A549 (cell line): ENCODE results near the gene BNIP3. TPM values are rescaled to one million over a fixed set of nuclear protein-coding genes. Genes with fewer than 3 reads are reported as not detected.
"Not testable (repeated sequence)": the region's sequence is repeated elsewhere in the genome, so short reads cannot be mapped to it uniquely, and the experiment has no call there.

Source experiments
- ATAC-seq, 2 experiments: fragments of 200-7000 bp in 1 of 2; fragments of >200 bp in 1 of 2; cut with Nextera tagmentation in 1 of 2; cut with Tn5 transposase in 1 of 2; 3 replicates each; pipeline versions ENCODE4 v1.8.0 to v1.9.1; 2018 to 2020; ENCODE audit warnings: mild to moderate bottlenecking in 1 of 2, moderate library complexity in 1 of 2
- CTCF ChIA-PET: fragments of 300-600 bp; sonication (Branson Sonifier 250); formaldehyde crosslinking; extraction: SDS; loops from one replicate; lab custom pipeline; 2021; ENCODE audit warnings: antibody characterized with exemption, inconsistent platforms; lab: Yijun Ruan, JAX
- POLR2A ChIA-PET: fragments of 350-600 bp; formaldehyde crosslinking; extraction: SDS; loops from one replicate; lab custom pipeline; 2021; ENCODE audit warnings: antibody characterized with exemption, inconsistent platforms; lab: Yijun Ruan, JAX
- DNase-seq, 2 experiments: peaks; one replicate each; pipeline versions ENCODE4 v3.0.0 to v3.0.0-alpha.2; 2011 to 2016; ENCODE audit warnings: low read depth in 1 of 2, low spot score in 1 of 2
- FAIRE-seq: peaks from 2 replicates; lab custom pipeline; 2011; peaks lifted over from hg19 to GRCh38; lab: Jason Lieb, UNC
- H3K27ac ChIP-seq, 2 experiments: fragments of >200 bp; sonication (Bioruptor Twin); formaldehyde crosslinking; 3 replicates each; pipeline ENCODE4 v1.5.1; 2016 to 2017
- H3K4me1 ChIP-seq: fragments of >200 bp; sonication (Bioruptor Twin); formaldehyde crosslinking; 3 replicates; pipeline ENCODE4 v1.6.1; 2016
- H3K4me2 ChIP-seq: fragments of >200 bp; sonication (Bioruptor Twin); formaldehyde crosslinking; 3 replicates; pipeline ENCODE4 v1.6.1; 2016
- H3K4me3 ChIP-seq: fragments of >200 bp; sonication (Bioruptor Twin); formaldehyde crosslinking; 3 replicates; pipeline ENCODE4 v1.5.1; 2016
- H3K9me3 ChIP-seq: fragments of >200 bp; sonication (Bioruptor Twin); formaldehyde crosslinking; 3 replicates; pipeline ENCODE4 v1.6.1; 2016
- HES2 ChIP-seq: fragments of >200 bp; sonication (Bioruptor Twin); formaldehyde crosslinking; IDR thresholded peaks from 2 replicates; pipeline ENCODE4 v1.6.1; 2016
- WGBS: methylation state at CpG from one replicate; pipeline ENCODE4 v1.1.6; 2017; ENCODE audit errors: missing lambda C conversion rate; 5-methylcytosine and 5-hydroxymethylcytosine counted together
- polyA plus RNA-seq, 4 experiments: library from polyadenylated mRNA; depleted of rRNA in 3 of 4; stranded (reverse); fragments of >200 nt; fragmentation: RNase III in 1 of 4; extraction: RNeasy Plus Mini Kit Qiagen cat#74134 plus additional on column Dnase treatment in 1 of 4; gene quantifications; 2 replicates in 3 of 4; 3 replicates in 1 of 4; pipeline ENCODE4 v1.2.3, GENCODE V29; 2011 to 2017

BNIP3 gene
- polyA plus RNA-seq, 2 of the 4 experiments (the other 2 are of a cell fraction), result 46.9 to 51.2 TPM

GRCh38 chr10:131920151-131920550 is 61.6 kb downstream of the BNIP3 start:
- H3K27ac ChIP-seq, result no peak overlapping the region
- no peak for TF ChIP-seq HES2
- TF ChIP-seq, all 56 proteins: peak for 0
- ATAC-seq, result no peak
- no peak for FAIRE-seq
- CTCF ChIA-PET, result no interaction called here
- Histone ChIP-seq H3K4me2 (no peak overlapping the region), H3K4me3 (no peak overlapping the region), H3K4me1 (no peaks in the 10 kb centered on the region), H3K9me3 (peaks cover 6% of the 10 kb centered on the region; the same call in 1 of the 3 replicates)
- DNase-seq, result no peak
- POLR2A ChIA-PET, result no interaction called here
- 96% methylated on average over 11 of the region's 11 CpGs for WGBS

- DNase-seq, H3K9me3 ChIP-seq, CTCF ChIA-PET, FAIRE-seq, ATAC-seq, POLR2A ChIA-PET, H3K4me2 ChIP-seq, H3K27ac ChIP-seq, H3K4me3 ChIP-seq, H3K4me1 ChIP-seq: not testable (repeated sequence)
- 90% methylated on average over 14 of the region's 14 CpGs for WGBS
Observed at GRCh38 chr10:131919461-131919860, 62.3 kb downstream of the BNIP3 start.

Other genes with a start within 250 kb of the BNIP3 start
- gene PPP2R2D, start 80.9 kb downstream of the BNIP3 start, polyA plus RNA-seq (2011; rRNA removed), result 31.1 and 36.0 TPM in 2 replicates
- gene PPP2R2D, start 80.9 kb downstream of the BNIP3 start, polyA plus RNA-seq (2017; fragmentation: RNase III; extraction: RNeasy Plus Mini Kit Qiagen cat#74134 plus additional on column Dnase treatment), result 23.1 to 23.9 TPM (median 23.3 TPM) in 3 replicates
- gene JAKMIP3, start 84.0 kb upstream of the BNIP3 start, polyA plus RNA-seq (2011; rRNA removed), result 3.1 and 4.1 TPM in 2 replicates
- 3.1 to 4.1 TPM (median 3.8 TPM) in 3 replicates for gene JAKMIP3, start 84.0 kb upstream of the BNIP3 start, polyA plus RNA-seq (2017; fragmentation: RNase III; extraction: RNeasy Plus Mini Kit Qiagen cat#74134 plus additional on column Dnase treatment)
- gene DPYSL4, start 205.0 kb upstream of the BNIP3 start, polyA plus RNA-seq (2011; rRNA removed), result 2.9 and 3.9 TPM in 2 replicates
- gene DPYSL4, start 205.0 kb upstream of the BNIP3 start, polyA plus RNA-seq (2017; fragmentation: RNase III; extraction: RNeasy Plus Mini Kit Qiagen cat#74134 plus additional on column Dnase treatment), result 13.5 to 14.1 TPM (median 14.0 TPM) in 3 replicates